Activated T-cell treated with anti-CD3 and anti-CD28 coated beads, Interleukin-2, amount 50 U/mL, for 4 hours (primary cell): Measurements from ENCODE around the gene CHST3. TPM values are rescaled to one million over a fixed set of nuclear protein-coding genes. Genes with fewer than 3 reads are reported as not detected.

Experiments
- ATAC-seq, 2 donors: fragments of 200-7000 bp; cut with Tn5 transposase; one replicate each; pipeline ENCODE4 v1.10.0; 2021
- DNase-seq: peaks from one replicate; pipeline ENCODE4 v3.0.0-alpha.2; 2020
- H3K27me3 Mint-ChIP-seq: one replicate; pipeline ENCODE4 v1.8.0; 2021; ENCODE audit warnings: low read depth, mixed read lengths
- H3K36me3 Mint-ChIP-seq: one replicate; pipeline ENCODE4 v1.8.0; 2022; ENCODE audit warnings: mixed read lengths; ENCODE audit not compliant: insufficient read depth
- H3K4me1 Mint-ChIP-seq: one replicate; pipeline ENCODE4 v1.8.0; 2021; ENCODE audit warnings: low read depth, mixed read lengths
- H3K4me3 Mint-ChIP-seq: one replicate; pipeline ENCODE4 v1.8.0; 2021; ENCODE audit warnings: mild to moderate bottlenecking, moderate library complexity, mixed read lengths
- H3K9me3 Mint-ChIP-seq: one replicate; pipeline ENCODE4 v1.8.0; 2021; ENCODE audit warnings: mixed read lengths
- total RNA-seq, 3 donors: library from RNA; stranded (reverse); gene quantifications; one replicate each; pipeline ENCODE4 v1.2.1, GENCODE V29; 2021

Gene CHST3
- total RNA-seq, 3 donors from 2014 or later, result 0.90 to 2.0 (median 1.1) TPM

DNA sequence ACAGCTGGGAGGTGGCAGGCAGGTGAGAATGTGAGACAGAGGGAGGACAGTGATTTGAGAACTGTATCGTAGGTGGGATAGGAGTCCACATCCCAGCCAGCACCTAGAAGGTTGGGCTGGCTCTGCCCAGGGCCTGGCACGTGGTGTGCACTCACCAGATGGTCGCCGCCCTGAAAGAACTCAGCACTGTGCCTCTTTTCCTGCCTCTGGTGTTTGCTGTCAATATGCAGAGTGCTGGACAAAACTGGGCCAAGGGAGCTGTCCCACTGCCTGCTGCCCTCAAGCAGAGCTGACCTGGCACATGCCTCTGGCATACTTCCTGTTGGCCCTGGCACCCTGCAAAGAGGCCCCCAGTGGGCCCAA, 36.8 kb downstream of the CHST3 start:
- peaks cover 4% of the 10 kb centered on the region for H3K27me3 Mint-ChIP-seq
- H3K36me3 Mint-ChIP-seq, result no peaks in the 10 kb centered on the region
- H3K4me1 Mint-ChIP-seq, result peaks cover 3% of the 10 kb centered on the region
- H3K4me3 Mint-ChIP-seq, result no peak overlapping the region
- DNase-seq, result no peak
- ATAC-seq, result no peak
- no peaks in the 10 kb centered on the region for H3K9me3 Mint-ChIP-seq

DNA sequence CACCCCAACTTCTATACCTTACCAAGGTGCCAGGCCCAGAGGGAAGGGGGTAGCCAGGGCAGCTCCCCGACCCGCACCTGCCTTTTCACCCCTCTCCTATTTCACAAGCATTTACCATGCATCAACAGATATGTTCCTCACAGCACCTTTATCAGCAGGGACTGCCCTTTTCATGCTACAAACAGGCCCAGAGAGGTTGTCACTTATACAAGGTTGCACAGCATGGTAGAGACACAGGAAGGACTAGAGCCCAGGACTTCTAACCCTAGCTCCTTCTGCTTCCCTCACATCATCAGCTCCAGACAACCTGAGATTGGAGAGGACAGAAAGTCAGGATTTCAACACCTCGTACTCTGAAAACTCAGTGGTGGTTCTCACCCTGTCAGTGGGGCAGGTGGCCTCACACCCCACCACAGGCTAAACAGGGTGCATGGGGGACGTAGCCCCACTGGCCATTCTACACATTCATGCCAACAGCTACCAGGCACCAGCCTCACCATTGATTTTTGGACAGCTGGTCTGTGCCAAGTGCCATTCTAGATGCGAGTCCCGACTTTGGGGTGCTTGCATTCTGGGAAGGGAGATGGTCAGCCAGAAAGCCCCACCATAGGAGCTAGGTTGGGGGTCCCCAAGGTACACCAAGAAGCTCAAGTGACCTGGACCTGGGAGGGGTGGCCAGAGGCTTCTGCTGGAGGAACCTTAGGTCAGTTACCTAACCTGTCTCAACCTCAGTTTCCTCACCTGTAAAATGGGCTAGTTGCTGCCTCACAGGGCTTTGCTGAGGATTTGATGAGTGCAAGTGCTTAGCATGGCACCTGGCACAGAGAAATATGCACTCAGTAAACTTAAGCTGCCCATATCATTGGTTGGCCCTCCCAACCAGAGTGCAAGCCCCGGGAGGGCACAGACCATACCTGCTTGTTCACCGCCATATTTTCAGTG, 38.4 kb downstream of the CHST3 start:
- Mint-ChIP-seq H3K4me3 (no peak overlapping the region), H3K4me1 (peaks cover 3% of the 10 kb centered on the region), H3K36me3 (no peaks in the 10 kb centered on the region), H3K27me3 (peaks cover 4% of the 10 kb centered on the region), H3K9me3 (no peaks in the 10 kb centered on the region)
- DNase-seq (no peak), ATAC-seq (no peak)

DNA sequence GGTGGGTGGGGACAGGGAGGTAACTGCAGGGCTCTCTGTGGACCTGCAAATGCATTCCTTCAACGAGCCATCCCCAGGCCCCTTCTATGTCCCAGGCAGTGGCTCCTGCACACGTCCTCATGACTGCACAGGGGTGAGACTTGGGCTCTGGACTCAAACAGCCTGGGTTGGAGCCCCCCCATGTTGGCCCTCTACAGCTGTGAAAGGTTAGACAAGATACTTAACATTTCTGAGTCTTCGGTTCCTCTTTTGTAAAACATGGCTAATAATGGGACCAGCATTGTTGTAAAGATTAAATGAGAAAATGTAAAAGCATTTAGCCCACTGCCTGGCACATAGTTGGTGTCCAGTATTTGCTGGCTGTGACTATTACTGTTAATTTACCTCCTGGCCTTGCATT, 41.8 kb downstream of the CHST3 start:
- Mint-ChIP-seq H3K4me3 (no peak overlapping the region), H3K27me3 (no peaks in the 10 kb centered on the region), H3K9me3 (no peaks in the 10 kb centered on the region), H3K4me1 (no peaks in the 10 kb centered on the region), H3K36me3 (no peaks in the 10 kb centered on the region)
- no peak for ATAC-seq
- DNase-seq, result no peak

DNA sequence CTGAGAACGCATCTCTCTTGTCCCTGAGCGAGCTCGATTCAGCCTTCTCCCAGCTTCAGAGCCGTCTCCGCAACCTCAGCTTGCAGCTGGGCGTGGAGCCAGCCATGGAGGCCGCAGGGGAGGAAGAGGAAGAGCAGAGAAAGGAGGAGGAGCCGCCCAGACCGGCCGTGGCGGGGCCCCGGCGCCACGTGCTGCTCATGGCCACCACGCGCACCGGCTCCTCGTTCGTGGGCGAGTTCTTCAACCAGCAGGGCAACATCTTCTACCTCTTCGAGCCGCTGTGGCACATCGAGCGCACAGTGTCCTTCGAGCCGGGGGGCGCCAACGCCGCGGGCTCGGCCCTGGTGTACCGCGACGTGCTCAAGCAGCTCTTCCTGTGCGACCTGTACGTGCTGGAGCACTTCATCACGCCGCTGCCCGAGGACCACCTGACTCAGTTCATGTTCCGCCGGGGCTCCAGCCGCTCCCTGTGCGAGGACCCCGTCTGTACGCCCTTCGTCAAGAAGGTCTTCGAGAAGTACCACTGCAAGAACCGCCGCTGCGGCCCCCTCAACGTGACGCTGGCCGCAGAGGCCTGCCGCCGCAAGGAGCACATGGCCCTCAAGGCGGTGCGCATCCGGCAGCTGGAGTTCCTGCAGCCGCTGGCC, 43.2 kb downstream of the CHST3 start:
- no peak for DNase-seq
- Mint-ChIP-seq H3K36me3 (no peaks in the 10 kb centered on the region), H3K9me3 (no peaks in the 10 kb centered on the region), H3K4me3 (no peak overlapping the region), H3K27me3 (no peaks in the 10 kb centered on the region), H3K4me1 (no peaks in the 10 kb centered on the region)
- no peak for ATAC-seq

DNA sequence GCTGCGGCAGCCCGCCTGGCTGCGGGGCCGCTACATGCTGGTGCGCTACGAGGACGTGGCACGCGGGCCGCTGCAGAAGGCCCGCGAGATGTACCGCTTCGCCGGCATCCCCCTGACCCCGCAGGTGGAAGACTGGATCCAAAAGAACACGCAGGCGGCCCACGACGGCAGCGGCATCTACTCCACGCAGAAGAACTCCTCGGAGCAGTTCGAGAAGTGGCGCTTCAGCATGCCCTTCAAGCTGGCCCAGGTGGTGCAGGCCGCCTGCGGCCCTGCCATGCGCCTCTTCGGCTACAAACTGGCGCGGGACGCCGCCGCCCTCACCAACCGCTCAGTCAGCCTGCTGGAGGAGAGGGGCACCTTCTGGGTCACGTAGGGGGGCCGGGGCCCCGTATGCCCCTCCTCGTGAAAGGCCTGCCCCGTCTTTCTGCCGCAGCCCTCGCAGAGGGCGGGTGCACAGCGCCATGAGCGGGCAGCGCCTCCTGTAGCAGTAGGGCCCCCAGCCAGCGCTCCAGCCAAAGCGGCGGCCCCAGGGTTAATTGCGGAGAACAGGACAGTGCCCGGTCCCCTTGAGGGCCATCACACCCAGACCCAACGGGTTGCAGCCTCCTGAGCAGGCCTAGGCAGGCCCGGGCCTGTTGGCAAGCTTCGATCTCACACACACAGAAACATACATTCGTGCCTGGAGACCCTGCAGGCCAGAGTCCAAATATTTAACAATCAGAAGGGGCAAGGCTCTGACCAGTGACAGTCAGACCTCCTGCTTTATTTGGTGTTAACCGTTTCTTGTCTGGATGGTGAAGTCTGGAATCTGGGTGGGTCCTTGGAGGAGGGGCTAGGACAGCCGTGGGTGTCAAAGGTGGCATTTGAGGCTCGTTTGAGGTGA, 44.1 kb downstream of the CHST3 start:
- ATAC-seq, result no peak
- no peaks in the 10 kb centered on the region for H3K9me3 Mint-ChIP-seq
- no peaks in the 10 kb centered on the region for H3K36me3 Mint-ChIP-seq
- DNase-seq, result no peak
- no peak overlapping the region for H3K4me3 Mint-ChIP-seq
- H3K4me1 Mint-ChIP-seq, result no peaks in the 10 kb centered on the region
- H3K27me3 Mint-ChIP-seq, result no peaks in the 10 kb centered on the region

DNA sequence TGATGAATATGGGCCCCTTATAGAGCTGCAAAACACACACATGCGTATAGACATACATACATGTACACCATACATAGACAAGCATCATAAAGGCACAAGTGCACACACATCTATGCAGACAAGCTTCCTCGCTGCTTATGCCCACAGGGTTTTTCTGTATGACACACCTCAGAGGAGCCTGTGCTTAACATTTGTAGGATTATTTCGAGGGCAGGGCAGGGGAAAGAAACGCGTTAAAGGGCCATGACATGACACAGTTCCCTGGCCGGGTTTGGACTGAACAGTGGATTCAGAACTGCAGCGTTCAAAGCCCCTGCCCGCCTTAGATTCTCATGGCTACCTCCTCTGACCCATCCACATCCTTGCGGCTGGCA, 44.8 kb downstream of the CHST3 start:
- H3K9me3 Mint-ChIP-seq, result no peaks in the 10 kb centered on the region
- no peak overlapping the region for H3K4me3 Mint-ChIP-seq
- no peaks in the 10 kb centered on the region for H3K4me1 Mint-ChIP-seq
- no peaks in the 10 kb centered on the region for H3K27me3 Mint-ChIP-seq
- no peaks in the 10 kb centered on the region for H3K36me3 Mint-ChIP-seq
- DNase-seq (no peak), ATAC-seq (no peak)

DNA sequence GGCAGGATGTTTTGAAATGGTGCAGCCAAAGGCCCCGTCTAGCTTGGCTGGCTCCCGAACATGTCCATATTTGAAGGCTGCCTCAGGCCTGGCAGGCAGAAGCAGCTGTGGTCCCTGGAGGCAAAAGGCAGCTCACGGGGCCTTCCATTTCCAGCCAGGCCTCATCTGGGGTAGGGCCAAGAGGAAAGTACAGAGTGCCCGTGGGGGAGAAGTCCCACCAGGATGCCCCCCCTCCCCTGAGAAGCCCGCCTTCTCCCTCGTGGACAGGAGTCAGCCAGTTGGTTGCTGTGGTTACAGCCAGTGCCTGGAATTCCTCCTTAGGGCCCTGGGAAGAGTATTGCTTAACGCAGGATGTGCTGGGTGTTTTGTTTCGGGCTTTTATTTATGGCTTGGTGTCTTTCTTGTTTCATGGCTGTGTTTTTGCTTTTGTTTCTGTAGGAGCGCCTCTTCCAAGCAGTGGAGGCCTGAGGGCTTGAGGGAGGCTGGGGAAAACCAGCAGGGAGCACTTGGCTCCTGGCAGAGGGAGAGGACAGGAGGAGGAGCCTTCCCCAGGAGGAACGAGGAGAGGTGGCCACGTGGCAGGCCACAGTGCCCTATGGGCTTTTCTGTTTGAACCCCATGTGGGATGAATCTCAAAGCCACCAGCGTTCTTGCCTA, 45.4 kb downstream of the CHST3 start:
- no peaks in the 10 kb centered on the region for H3K4me1 Mint-ChIP-seq
- no peak for DNase-seq
- no peaks in the 10 kb centered on the region for H3K36me3 Mint-ChIP-seq
- no peak for ATAC-seq
- no peak overlapping the region for H3K4me3 Mint-ChIP-seq
- H3K27me3 Mint-ChIP-seq, result no peaks in the 10 kb centered on the region
- no peaks in the 10 kb centered on the region for H3K9me3 Mint-ChIP-seq

DNA sequence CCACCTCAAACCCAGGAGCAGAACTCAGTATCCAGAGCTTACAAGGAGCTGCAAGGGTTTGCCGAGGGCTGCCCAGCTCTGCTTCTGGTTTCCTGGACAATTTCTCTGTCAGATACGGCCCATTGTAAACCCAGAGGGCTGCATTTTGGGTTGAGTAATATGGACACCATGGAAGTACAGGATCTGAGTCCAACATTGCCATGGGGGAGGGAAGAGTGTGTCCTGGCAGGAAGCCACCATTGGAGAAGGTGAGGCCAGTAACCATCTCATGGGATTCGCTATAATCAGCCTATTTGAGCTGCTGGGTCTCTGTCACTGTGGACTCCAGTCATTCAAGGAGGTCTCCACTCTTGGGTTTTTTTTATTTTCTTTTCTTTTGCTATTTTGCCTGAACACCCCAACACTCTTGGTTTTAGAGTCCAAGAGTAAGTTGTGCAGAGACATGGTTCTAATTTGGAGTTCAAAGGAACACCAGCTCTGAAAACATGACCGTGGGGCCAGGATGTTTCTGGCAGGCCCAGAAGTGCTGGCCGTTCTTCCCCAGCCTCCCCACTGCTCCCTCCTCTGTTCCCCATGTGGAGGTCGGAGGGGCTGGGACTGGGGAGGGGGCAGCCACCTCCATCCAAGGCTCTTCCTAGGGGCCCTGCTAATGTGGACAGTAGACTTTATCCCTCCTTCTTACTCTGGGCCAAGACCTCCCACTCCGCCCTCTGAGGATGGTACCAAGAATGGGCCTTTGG, 46.2 kb downstream of the CHST3 start:
- Mint-ChIP-seq H3K4me3 (no peak overlapping the region), H3K36me3 (no peaks in the 10 kb centered on the region), H3K9me3 (no peaks in the 10 kb centered on the region), H3K4me1 (no peaks in the 10 kb centered on the region), H3K27me3 (no peaks in the 10 kb centered on the region)
- DNase-seq, result no peak
- ATAC-seq, result no peak

DNA sequence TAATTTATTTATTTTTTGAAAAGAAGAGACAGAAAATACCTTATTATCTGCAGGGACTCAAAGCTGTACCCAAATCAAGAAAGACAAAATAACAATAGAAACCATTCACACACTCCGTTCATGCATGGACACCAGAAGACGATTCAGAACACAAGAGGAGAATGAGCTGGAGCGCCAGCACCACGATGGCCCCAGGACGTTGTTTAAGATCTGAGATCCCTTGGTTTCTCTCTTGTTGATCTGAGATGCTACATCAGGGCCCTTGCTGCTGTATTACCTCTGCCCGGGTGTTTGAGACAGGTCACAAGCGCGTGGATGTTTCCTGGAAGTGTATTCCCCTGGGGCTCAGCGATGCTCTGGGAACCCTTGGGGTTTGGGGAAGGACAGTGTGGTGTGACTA, 46.8 kb downstream of the CHST3 start:
- DNase-seq (no peak), ATAC-seq (no peak)
- no peaks in the 10 kb centered on the region for H3K36me3 Mint-ChIP-seq
- H3K27me3 Mint-ChIP-seq, result no peaks in the 10 kb centered on the region
- H3K4me3 Mint-ChIP-seq, result no peak overlapping the region
- no peaks in the 10 kb centered on the region for H3K9me3 Mint-ChIP-seq
- H3K4me1 Mint-ChIP-seq, result no peaks in the 10 kb centered on the region

DNA sequence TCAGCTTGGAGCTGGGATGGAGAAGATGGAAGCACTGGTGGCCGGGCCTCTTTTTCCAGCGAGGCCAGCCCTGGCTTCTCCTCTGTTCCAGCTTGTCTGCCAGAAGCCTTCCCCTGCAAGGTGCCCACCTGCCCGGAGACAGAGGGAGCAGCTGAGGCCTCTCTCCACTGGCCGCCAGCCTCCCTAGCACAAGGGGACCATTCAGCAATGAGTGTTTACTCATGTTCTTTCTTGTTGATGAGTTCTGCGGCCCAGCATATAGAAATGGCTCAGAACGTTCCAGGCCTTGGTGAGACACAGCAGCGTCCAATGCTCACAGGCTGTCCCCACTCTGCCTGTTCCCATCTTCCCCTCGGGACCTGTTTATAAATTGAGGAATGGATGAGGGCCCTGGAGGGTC, 47.3 kb downstream of the CHST3 start:
- DNase-seq (no peak), ATAC-seq (no peak)
- Mint-ChIP-seq H3K4me1 (no peaks in the 10 kb centered on the region), H3K36me3 (no peaks in the 10 kb centered on the region), H3K27me3 (no peaks in the 10 kb centered on the region), H3K9me3 (no peaks in the 10 kb centered on the region), H3K4me3 (no peak overlapping the region)

DNA sequence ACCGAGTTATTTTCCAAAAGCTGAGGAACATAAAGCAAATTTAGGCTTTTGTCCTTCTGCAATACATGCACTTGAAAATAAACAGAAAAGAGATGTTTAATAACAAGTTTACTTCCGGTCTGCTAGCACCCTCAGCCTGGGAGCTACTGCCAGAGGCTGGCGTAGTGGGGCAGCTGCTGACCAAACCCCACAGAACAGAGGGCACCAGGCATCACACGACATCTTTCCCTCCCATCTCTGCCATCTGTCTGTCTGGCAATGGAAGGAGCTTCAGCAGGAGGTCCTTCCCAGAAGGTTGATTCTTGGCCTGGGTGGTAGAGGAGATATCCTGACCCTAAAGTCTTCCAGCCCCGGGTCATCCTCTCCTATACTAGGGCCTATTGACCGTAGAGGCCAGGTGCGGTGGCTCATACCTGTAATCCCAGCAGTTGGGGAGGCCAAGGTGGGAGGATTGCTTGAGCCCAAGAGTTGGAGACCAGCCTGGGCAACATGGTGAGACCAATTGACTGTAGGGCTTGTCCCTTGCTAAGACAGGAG, 47.8 kb downstream of the CHST3 start:
- no peak overlapping the region for H3K4me3 Mint-ChIP-seq
- no peaks in the 10 kb centered on the region for H3K4me1 Mint-ChIP-seq
- H3K36me3 Mint-ChIP-seq, result no peaks in the 10 kb centered on the region
- ATAC-seq, result no peak
- H3K9me3 Mint-ChIP-seq, result no peaks in the 10 kb centered on the region
- no peaks in the 10 kb centered on the region for H3K27me3 Mint-ChIP-seq
- no peak for DNase-seq

DNA sequence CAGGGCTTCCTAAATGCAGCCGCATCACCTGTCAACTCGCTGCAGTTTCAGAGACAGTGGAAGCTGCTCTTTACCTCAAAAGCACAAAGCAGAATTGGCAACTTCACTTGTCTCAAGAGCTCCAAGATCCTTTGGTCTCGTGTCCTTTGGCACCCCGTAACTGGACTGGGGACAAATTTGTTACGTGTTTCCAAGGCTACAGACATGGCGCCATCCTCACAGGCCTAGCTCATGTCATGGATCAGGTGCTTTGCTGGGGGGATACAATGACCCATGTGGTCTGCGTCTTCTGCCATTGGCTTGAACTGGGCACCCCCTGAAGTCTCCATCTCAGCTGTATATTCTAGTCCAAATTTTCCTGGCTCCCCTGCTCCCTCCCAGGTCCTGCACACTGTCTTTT, 48.6 kb downstream of the CHST3 start:
- no peak for ATAC-seq
- Mint-ChIP-seq H3K9me3 (no peaks in the 10 kb centered on the region), H3K4me1 (no peaks in the 10 kb centered on the region), H3K36me3 (no peaks in the 10 kb centered on the region), H3K27me3 (no peaks in the 10 kb centered on the region), H3K4me3 (no peak overlapping the region)
- no peak for DNase-seq

DNA sequence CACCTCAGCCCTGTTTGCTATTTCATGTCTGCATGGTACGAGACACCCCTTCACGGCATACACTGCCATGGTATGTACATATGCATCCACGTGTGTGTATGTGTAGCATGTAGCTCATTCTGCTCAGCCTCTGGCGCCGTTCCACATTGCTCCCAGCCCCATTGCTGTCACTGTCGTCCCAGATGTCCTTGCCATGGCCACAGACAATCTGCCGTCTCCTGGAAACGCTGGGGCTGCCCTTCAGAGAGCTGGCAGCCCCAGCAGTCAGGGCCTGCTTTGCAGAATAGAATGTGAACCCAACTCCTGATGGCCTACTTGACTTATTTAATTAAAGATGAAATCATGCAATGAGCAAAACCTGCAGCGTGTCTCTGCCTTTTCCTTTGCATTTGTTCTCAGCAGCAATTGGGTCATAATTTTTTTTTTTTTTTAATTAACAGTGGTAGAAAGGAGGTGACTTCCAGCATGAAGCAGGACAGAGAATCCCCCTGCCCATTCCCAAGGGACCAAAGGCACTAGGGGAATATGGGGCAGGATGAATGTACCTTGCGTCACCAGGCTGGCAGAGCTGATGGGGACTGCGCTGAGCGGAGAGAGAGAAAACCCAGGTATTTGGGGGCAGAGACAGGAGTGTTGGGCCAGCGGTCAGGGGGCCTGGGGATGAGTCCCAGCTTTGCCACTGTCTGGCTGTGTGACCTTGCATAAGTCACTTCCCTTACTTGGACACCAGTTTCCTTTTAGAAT, 49.2 kb downstream of the CHST3 start:
- Mint-ChIP-seq H3K4me3 (no peak overlapping the region), H3K4me1 (no peaks in the 10 kb centered on the region), H3K9me3 (no peaks in the 10 kb centered on the region), H3K27me3 (no peaks in the 10 kb centered on the region), H3K36me3 (no peaks in the 10 kb centered on the region)
- no peak for DNase-seq
- no peak for ATAC-seq
